ENCODE results near the gene KRTAP10-9.
"Not testable (repeated sequence)": the region's sequence is repeated elsewhere in the genome, so short reads cannot be mapped to it uniquely, and the experiment has no call there.

The KRTAP10-9 gene

GRCh38 chr21:44594406-44594916, 32.4 kb upstream of the KRTAP10-9 start:
- no peak for DNase-seq (ENCODE audit: low read depth in 2 of 3, low spot score in 1 of 3)

GRCh38 chr21:44595524-44595923, 31.4 kb upstream of the KRTAP10-9 start:
- no peak for DNase-seq (ENCODE audit: low read depth in 2 of 3, low spot score in 1 of 3)

- DNase-seq (ENCODE audit: low read depth in 2 of 3, low spot score in 1 of 3): no peak
Observed at GRCh38 chr21:44596068-44596725, 30.7 kb upstream of the KRTAP10-9 start.

- no peak for DNase-seq (ENCODE audit: low read depth in 2 of 3, low spot score in 1 of 3)
Observed at GRCh38 chr21:44598061-44598460, 28.8 kb upstream of the KRTAP10-9 start.

- DNase-seq (ENCODE audit: low read depth in 2 of 3, low spot score in 1 of 3): no peak
Observed at GRCh38 chr21:44599264-44600029, 27.4 kb upstream of the KRTAP10-9 start.

- not testable (repeated sequence) for DNase-seq (ENCODE audit: low read depth in 2 of 3, low spot score in 1 of 3)
Observed at GRCh38 chr21:44600118-44600978, 26.5 kb upstream of the KRTAP10-9 start, which contains the start of gene KRTAP10-7. Gene KRTAP10-7 (plus strand): TSS chr21:44600597. CDS start chr21:44600622, 25 bp downstream.

GRCh38 chr21:44601091-44601490, 25.8 kb upstream of the KRTAP10-9 start:
- DNase-seq (ENCODE audit: low read depth in 2 of 3, low spot score in 1 of 3): not testable (repeated sequence)

- no peak for DNase-seq (ENCODE audit: low read depth in 2 of 3, low spot score in 1 of 3)
Observed at GRCh38 chr21:44601596-44602462, 25.1 kb upstream of the KRTAP10-9 start.

GRCh38 chr21:44602463-44602850, 24.4 kb upstream of the KRTAP10-9 start:
- no peak for DNase-seq (ENCODE audit: low read depth in 2 of 3, low spot score in 1 of 3)

- DNase-seq (ENCODE audit: low read depth in 2 of 3, low spot score in 1 of 3): no peak
Observed at GRCh38 chr21:44603109-44603875, 23.6 kb upstream of the KRTAP10-9 start.

- no peak for DNase-seq (ENCODE audit: low read depth in 2 of 3, low spot score in 1 of 3)
Observed at GRCh38 chr21:44603911-44604310, 23.0 kb upstream of the KRTAP10-9 start.

GRCh38 chr21:44606495-44606894, 20.4 kb upstream of the KRTAP10-9 start:
- DNase-seq (ENCODE audit: low read depth in 2 of 3, low spot score in 1 of 3): no peak

- no peak for DNase-seq (ENCODE audit: low read depth in 2 of 3, low spot score in 1 of 3)
Observed at GRCh38 chr21:44609193-44609592, 17.7 kb upstream of the KRTAP10-9 start.

- not testable (repeated sequence) for DNase-seq (ENCODE audit: low read depth in 2 of 3, low spot score in 1 of 3)
Observed at GRCh38 chr21:44610157-44610843, 16.6 kb upstream of the KRTAP10-9 start.

GRCh38 chr21:44611551-44611950, 15.3 kb upstream of the KRTAP10-9 start:
- DNase-seq (ENCODE audit: low read depth in 2 of 3, low spot score in 1 of 3): no peak

- no peak for DNase-seq (ENCODE audit: low read depth in 2 of 3, low spot score in 1 of 3)
Observed at GRCh38 chr21:44612029-44612486, 14.8 kb upstream of the KRTAP10-9 start, which contains the start of gene KRTAP10-8. Gene KRTAP10-8 (plus strand): TSS chr21:44612079. CDS start chr21:44612101, 22 bp downstream.

GRCh38 chr21:44612669-44613229, 14.1 kb upstream of the KRTAP10-9 start:
- no peak for DNase-seq (ENCODE audit: low read depth in 2 of 3, low spot score in 1 of 3)

GRCh38 chr21:44613386-44614155, 13.3 kb upstream of the KRTAP10-9 start:
- no peak for DNase-seq (ENCODE audit: low read depth in 2 of 3, low spot score in 1 of 3)

Data from stimulated activated CD4-positive, alpha-beta T cell treated with anti-CD3 and anti-CD28 coated beads, Interleukin-12 subunit alpha, Interleukin-12 subunit beta, amount 100 ng/mL, for 48 hours (primary cell).